GM23338 (cell line): Measurements from ENCODE around the gene SKP2. TPM values are rescaled to one million over a fixed set of nuclear protein-coding genes. Genes with fewer than 3 reads are reported as not detected.

ENCODE experiments used
- ATAC-seq: fragments of 200-7000 bp; cut with Tn5 transposase; 3 replicates; pipeline ENCODE4 v1.9.1; 2020
- DNase-seq: peaks from one replicate; pipeline ENCODE4 v3.0.0-alpha.2; 2015; ENCODE audit warnings: low spot score
- H2AFZ ChIP-seq: fragments of 200-600 bp; sonication (generic); 2 replicates; pipeline ENCODE4 v1.8.0; 2016; ENCODE audit warnings: antibody characterized with exemption, mild to moderate bottlenecking, moderate library complexity
- H3F3A ChIP-seq: fragments of 200-600 bp; sonication (generic); replicated peaks from 2 replicates; pipeline ENCODE4 v1.8.0; 2017; ENCODE audit warnings: antibody characterized with exemption, mixed run types, low read depth
- H3K27ac ChIP-seq: fragments of 200-600 bp; sonication (generic); 2 replicates; pipeline ENCODE4 v1.6.1; 2016; ENCODE audit warnings: low read depth
- H3K27me3 ChIP-seq: fragments of 200-600 bp; sonication (generic); 2 replicates; pipeline ENCODE4 v1.8.0; 2016; ENCODE audit warnings: mild to moderate bottlenecking, mixed run types, moderate library complexity; ENCODE audit not compliant: insufficient read depth
- H3K36me3 ChIP-seq: fragments of 200-600 bp; sonication (generic); 2 replicates; pipeline ENCODE4 v1.8.0; 2016; ENCODE audit warnings: mild to moderate bottlenecking; ENCODE audit not compliant: insufficient read depth
- H3K4me1 ChIP-seq: fragments of 200-600 bp; sonication (generic); 2 replicates; pipeline ENCODE4 v1.8.0; 2016; ENCODE audit warnings: mild to moderate bottlenecking, moderate library complexity; ENCODE audit not compliant: insufficient read depth
- H3K4me2 ChIP-seq: fragments of 200-600 bp; sonication (generic); 2 replicates; pipeline ENCODE4 v1.7.1; 2017; ENCODE audit warnings: mixed run types
- H3K4me3 ChIP-seq: fragments of 200-600 bp; sonication (generic); 2 replicates; pipeline ENCODE4 v1.6.1; 2016; ENCODE audit warnings: mixed run types
- H3K79me2 ChIP-seq: fragments of 200-600 bp; sonication (generic); replicated peaks from 2 replicates; pipeline ENCODE4 v1.8.0; 2017; ENCODE audit warnings: mild to moderate bottlenecking; ENCODE audit not compliant: insufficient read depth
- H3K9me2 ChIP-seq: fragments of 200-600 bp; sonication (generic); 2 replicates; pipeline ENCODE4 v1.8.0; 2017; ENCODE audit not compliant: insufficient read depth
- H4K20me1 ChIP-seq: fragments of 200-600 bp; sonication (generic); replicated peaks from 2 replicates; pipeline ENCODE4 v1.8.0; 2017; ENCODE audit warnings: mild to moderate bottlenecking; ENCODE audit not compliant: insufficient read depth
- H3K27ac Mint-ChIP-seq: 2 replicates; pipeline ENCODE4 v1.8.0; 2020; ENCODE audit warnings: inconsistent platforms, mild to moderate bottlenecking, moderate library complexity, mixed read lengths
- H3K27me3 Mint-ChIP-seq: 3 replicates; pipeline ENCODE4 v1.8.0; 2022; ENCODE audit warnings: low read depth, mild to moderate bottlenecking, moderate library complexity, mixed read lengths, inconsistent platforms; ENCODE audit not compliant: insufficient read depth, poor library complexity
- H3K36me3 Mint-ChIP-seq: 3 replicates; pipeline ENCODE4 v1.8.0; 2021; ENCODE audit warnings: low read depth, mild to moderate bottlenecking, inconsistent platforms, moderate library complexity, mixed read lengths
- H3K4me1 Mint-ChIP-seq: 3 replicates; pipeline ENCODE4 v1.8.0; 2020; ENCODE audit warnings: mild to moderate bottlenecking, inconsistent platforms, mixed read lengths
- H3K4me3 Mint-ChIP-seq: 3 replicates; pipeline ENCODE4 v1.8.0; 2021; ENCODE audit warnings: moderate library complexity, mild to moderate bottlenecking, inconsistent platforms, mixed read lengths
- H3K9me3 Mint-ChIP-seq: 3 replicates; pipeline ENCODE4 v1.8.0; 2020; ENCODE audit warnings: moderate library complexity, mild to moderate bottlenecking, inconsistent platforms, mixed read lengths
- CREB1 ChIP-seq: fragments of 250-450 bp; sonication (Bioruptor Pico); IDR thresholded peaks from 2 replicates; pipeline ENCODE4 v1.5.0; 2020; ENCODE audit warnings: low read depth, mild to moderate bottlenecking, moderate library complexity
- EZH2 ChIP-seq: fragments of 200-600 bp; sonication (generic); IDR thresholded peaks from one replicate; pipeline ENCODE4 v1.8.0; 2017; ENCODE audit warnings: antibody characterized with exemption, mild to moderate bottlenecking, low read depth; ENCODE audit not compliant: unreplicated experiment
- JUNB ChIP-seq: IDR thresholded peaks from one replicate; pipeline ENCODE4 v1.6.1; 2016; ENCODE audit warnings: antibody characterized with exemption; ENCODE audit not compliant: unreplicated experiment
- NANOG ChIP-seq: IDR thresholded peaks from 2 replicates; pipeline ENCODE4 v1.6.1; 2016; ENCODE audit warnings: antibody characterized with exemption, borderline replicate concordance
- ZNF114 ChIP-seq: fragments of 250-450 bp; sonication (Bioruptor Pico); IDR thresholded peaks from 2 replicates; pipeline ENCODE4 v1.5.0; 2020; ENCODE audit warnings: mild to moderate bottlenecking, moderate library complexity
- ZNF462 ChIP-seq: fragments of 250-450 bp; sonication (Bioruptor Pico); IDR thresholded peaks from 2 replicates; pipeline ENCODE4 v1.5.0; 2020; ENCODE audit warnings: mild to moderate bottlenecking, moderate library complexity
- polyA plus RNA-seq: library from polyadenylated mRNA; unstranded; fragments of >200 nt; fragmentation: Nextera tagmentation; extraction: Ambion mirVana; gene quantifications from 2 replicates; pipeline ENCODE4 v1.2.1, GENCODE V29; 2016
- total RNA-seq: library from RNA; depleted of rRNA; stranded (reverse); fragments of >200 nt; shearing (Covaris generic); gene quantifications from 2 replicates; pipeline ENCODE4 v1.2.3, GENCODE V29; 2014
- TF ChIP-seq, protein P1 (sequence below): IDR thresholded peaks from one replicate; pipeline ENCODE4 v1.6.1; 2018; ENCODE audit warnings: antibody characterized with exemption; ENCODE audit not compliant: unreplicated experiment
- TF ChIP-seq, protein P2 (sequence below): IDR thresholded peaks from 2 replicates; pipeline ENCODE4 v1.6.1; 2016; ENCODE audit warnings: antibody characterized with exemption
- TF ChIP-seq, protein P3 (sequence below), 2 experiments: fragments of 200-600 bp in 1 of 2; sonication (generic) in 1 of 2; conservative IDR thresholded peaks; 2 replicates each; pipeline versions ENCODE4 v1.5.1 to v1.6.1; 2016 to 2017; ENCODE audit warnings: antibody characterized with exemption in 2 of 2, low read depth in 2 of 2, mild to moderate bottlenecking in 2 of 2, moderate library complexity in 1 of 2

Gene SKP2
- total and polyA plus RNA-seq, 2 experiments from 2014 or later, result 66.6 to 75.6 TPM

GRCh38 chr5:36217567-36217966, 65.7 kb downstream of the SKP2 start (continued):
- no peak for TF ChIP-seq ZNF462 (CRISPR knock-in tag)
- TF ChIP-seq, protein P1, sequence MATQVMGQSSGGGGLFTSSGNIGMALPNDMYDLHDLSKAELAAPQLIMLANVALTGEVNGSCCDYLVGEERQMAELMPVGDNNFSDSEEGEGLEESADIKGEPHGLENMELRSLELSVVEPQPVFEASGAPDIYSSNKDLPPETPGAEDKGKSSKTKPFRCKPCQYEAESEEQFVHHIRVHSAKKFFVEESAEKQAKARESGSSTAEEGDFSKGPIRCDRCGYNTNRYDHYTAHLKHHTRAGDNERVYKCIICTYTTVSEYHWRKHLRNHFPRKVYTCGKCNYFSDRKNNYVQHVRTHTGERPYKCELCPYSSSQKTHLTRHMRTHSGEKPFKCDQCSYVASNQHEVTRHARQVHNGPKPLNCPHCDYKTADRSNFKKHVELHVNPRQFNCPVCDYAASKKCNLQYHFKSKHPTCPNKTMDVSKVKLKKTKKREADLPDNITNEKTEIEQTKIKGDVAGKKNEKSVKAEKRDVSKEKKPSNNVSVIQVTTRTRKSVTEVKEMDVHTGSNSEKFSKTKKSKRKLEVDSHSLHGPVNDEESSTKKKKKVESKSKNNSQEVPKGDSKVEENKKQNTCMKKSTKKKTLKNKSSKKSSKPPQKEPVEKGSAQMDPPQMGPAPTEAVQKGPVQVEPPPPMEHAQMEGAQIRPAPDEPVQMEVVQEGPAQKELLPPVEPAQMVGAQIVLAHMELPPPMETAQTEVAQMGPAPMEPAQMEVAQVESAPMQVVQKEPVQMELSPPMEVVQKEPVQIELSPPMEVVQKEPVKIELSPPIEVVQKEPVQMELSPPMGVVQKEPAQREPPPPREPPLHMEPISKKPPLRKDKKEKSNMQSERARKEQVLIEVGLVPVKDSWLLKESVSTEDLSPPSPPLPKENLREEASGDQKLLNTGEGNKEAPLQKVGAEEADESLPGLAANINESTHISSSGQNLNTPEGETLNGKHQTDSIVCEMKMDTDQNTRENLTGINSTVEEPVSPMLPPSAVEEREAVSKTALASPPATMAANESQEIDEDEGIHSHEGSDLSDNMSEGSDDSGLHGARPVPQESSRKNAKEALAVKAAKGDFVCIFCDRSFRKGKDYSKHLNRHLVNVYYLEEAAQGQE, result no peak

DNA sequence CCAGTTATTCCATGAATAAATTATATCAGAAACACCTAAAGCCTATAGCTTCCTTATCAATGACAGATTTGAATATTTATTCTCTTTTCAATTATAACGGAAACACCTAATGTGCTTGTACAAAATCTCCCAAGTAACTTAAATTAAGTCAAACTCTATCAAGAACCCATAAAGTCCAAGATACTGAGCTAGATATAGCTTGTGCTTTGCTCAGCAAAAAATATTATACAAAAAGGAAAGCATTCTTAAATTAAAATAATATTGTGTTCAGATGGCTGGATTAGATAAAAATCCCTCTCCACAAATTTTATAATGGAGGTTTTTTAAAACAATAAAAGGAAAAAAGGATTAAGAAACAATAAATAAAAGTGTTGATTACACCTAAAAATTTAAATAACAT, 66.1 kb downstream of the SKP2 start:
- no peak overlapping the region for H3K4me2 ChIP-seq
- no peak for DNase-seq
- H3K36me3 Mint-ChIP-seq, result no peaks in the 10 kb centered on the region
- H3K4me3 ChIP-seq, result no peak overlapping the region
- no peak overlapping the region for H2AFZ ChIP-seq
- H3K79me2 ChIP-seq, result no peaks in the 10 kb centered on the region
- no peaks in the 10 kb centered on the region for H4K20me1 ChIP-seq
- TF ChIP-seq, protein P2, sequence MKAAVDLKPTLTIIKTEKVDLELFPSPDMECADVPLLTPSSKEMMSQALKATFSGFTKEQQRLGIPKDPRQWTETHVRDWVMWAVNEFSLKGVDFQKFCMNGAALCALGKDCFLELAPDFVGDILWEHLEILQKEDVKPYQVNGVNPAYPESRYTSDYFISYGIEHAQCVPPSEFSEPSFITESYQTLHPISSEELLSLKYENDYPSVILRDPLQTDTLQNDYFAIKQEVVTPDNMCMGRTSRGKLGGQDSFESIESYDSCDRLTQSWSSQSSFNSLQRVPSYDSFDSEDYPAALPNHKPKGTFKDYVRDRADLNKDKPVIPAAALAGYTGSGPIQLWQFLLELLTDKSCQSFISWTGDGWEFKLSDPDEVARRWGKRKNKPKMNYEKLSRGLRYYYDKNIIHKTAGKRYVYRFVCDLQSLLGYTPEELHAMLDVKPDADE, result no peak
- TF ChIP-seq JUNB, result no peak
- no peak for TF ChIP-seq ZNF114
- no peak for TF ChIP-seq CREB1
- TF ChIP-seq NANOG, result no peak
- TF ChIP-seq EZH2, result no peak
- TF ChIP-seq, protein P3, sequence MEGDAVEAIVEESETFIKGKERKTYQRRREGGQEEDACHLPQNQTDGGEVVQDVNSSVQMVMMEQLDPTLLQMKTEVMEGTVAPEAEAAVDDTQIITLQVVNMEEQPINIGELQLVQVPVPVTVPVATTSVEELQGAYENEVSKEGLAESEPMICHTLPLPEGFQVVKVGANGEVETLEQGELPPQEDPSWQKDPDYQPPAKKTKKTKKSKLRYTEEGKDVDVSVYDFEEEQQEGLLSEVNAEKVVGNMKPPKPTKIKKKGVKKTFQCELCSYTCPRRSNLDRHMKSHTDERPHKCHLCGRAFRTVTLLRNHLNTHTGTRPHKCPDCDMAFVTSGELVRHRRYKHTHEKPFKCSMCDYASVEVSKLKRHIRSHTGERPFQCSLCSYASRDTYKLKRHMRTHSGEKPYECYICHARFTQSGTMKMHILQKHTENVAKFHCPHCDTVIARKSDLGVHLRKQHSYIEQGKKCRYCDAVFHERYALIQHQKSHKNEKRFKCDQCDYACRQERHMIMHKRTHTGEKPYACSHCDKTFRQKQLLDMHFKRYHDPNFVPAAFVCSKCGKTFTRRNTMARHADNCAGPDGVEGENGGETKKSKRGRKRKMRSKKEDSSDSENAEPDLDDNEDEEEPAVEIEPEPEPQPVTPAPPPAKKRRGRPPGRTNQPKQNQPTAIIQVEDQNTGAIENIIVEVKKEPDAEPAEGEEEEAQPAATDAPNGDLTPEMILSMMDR (conservative IDR thresholded peaks at IDR 0.05; ENCODE audit: low read depth in 2 of 2), result no peak
- H3K27ac Mint-ChIP-seq, result no peak overlapping the region
- H3K27me3 Mint-ChIP-seq, result no peaks in the 10 kb centered on the region
- H3K36me3 ChIP-seq, result no peaks in the 10 kb centered on the region
- no peak overlapping the region for H3K27ac ChIP-seq
- H3K4me3 Mint-ChIP-seq, result no peak overlapping the region
- H3K4me1 Mint-ChIP-seq, result no peaks in the 10 kb centered on the region
- no peaks in the 10 kb centered on the region for H3K27me3 ChIP-seq
- no peak for ATAC-seq
- no peaks in the 10 kb centered on the region for H3K4me1 ChIP-seq
- no peaks in the 10 kb centered on the region for H3K9me3 Mint-ChIP-seq
- H3F3A ChIP-seq, result no peaks in the 10 kb centered on the region
- H3K9me2 ChIP-seq, result no peaks in the 10 kb centered on the region
